ENCODE measurements around the gene GDF10.
A peak's percentile ranks its signal among the peaks of the same experiment; 100 is the strongest.

The GDF10 gene

DNA sequence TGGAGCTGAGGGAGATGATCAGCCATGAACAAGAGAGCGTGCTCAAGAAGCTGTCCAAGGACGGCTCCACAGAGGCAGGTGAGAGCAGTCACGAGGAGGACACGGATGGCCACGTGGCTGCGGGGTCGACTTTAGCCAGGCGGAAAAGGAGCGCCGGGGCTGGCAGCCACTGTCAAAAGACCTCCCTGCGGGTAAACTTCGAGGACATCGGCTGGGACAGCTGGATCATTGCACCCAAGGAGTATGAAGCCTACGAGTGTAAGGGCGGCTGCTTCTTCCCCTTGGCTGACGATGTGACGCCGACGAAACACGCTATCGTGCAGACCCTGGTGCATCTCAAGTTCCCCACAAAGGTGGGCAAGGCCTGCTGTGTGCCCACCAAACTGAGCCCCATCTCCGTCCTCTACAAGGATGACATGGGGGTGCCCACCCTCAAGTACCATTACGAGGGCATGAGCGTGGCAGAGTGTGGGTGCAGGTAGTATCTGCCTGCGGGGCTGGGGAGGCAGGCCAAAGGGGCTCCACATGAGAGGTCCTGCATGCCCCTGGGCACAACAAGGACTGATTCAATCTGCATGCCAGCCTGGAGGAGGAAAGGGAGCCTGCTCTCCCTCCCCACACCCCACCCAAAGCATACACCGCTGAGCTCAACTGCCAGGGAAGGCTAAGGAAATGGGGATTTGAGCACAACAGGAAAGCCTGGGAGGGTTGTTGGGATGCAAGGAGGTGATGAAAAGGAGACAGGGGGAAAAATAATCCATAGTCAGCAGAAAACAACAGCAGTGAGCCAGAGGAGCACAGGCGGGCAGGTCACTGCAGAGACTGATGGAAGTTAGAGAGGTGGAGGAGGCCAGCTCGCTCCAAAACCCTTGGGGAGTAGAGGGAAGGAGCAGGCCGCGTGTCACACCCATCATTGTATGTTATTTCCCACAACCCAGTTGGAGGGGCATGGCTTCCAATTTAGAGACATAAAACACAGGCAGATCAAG lies 25.6 kb downstream of the GDF10 start:
- WGBS, 2 donors (ENCODE audit: extremely low coverage in 2 of 2, insufficient read length in 2 of 2, insufficient replicate concordance in 1 of 2), result no CpG with 5 or more reads among the region's 30 CpGs
- Histone ChIP-seq H3K14ac (ENCODE audit: low read length) (peak overlapping the region; percentile 10), H2BK5ac (ENCODE audit: low read length) (no peak overlapping the region)

DNA sequence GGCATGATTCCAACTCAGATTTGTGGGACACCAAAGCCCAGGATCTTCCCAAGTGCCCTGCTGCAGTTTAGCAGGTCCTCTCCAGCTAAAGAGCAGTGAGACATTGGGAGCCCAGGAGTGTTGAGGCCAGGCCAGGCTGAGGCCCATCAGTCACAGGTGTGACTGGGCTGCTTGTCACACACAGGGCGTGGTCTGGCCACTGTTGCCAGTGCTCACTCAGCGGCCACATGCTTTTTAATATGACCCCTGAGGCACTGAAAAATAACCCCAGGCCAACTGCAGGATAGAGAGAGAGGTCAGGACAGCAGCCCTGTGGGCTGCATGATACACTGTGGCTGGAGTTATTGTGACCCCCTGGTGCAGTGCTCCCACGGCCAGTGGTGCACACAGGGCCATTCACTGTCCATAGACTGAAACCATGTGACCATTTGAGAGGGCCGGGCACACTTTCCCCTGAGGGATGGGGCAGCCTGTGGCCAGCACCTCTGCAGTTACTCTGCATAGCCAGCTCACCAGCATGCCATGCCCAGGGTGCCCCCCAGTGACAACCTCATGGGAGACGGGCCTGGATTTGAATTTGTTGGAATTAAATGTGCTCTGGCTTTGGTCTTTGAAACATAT lies 26.4 kb downstream of the GDF10 start:
- Histone ChIP-seq H3K27ac (replicated peaks; ENCODE audit: low read length) (no peak overlapping the region), H2BK12ac (ENCODE audit: low read length) (no peak overlapping the region), H3K36me3 (replicated peaks in 1 of 2; ENCODE audit: control insufficient read depth in 2 of 2, insufficient read depth in 2 of 2, low read length in 2 of 2) (no peaks in the 10 kb centered on the region), H3K18ac (ENCODE audit: low read length) (no peak overlapping the region), H3K4me1 (ENCODE audit: control insufficient read depth in 2 of 2, insufficient read depth in 1 of 2, low read depth in 1 of 2, low read length in 2 of 2) (no peaks in the 10 kb centered on the region), H3K9me3 (replicated peaks in 1 of 2; ENCODE audit: control insufficient read depth in 2 of 2, insufficient read depth in 1 of 2, low read depth in 1 of 2, low read length in 2 of 2) (no peaks in the 10 kb centered on the region), H3K23ac (ENCODE audit: low read depth, low read length, poor library complexity) (no peak overlapping the region), H3K14ac (ENCODE audit: low read length) (no peak overlapping the region), H2BK15ac (ENCODE audit: low read length) (no peak overlapping the region), H4K8ac (ENCODE audit: low read depth, low read length) (no peak overlapping the region), H3K4me2 (ENCODE audit: insufficient read depth, low read length, poor library complexity, severe bottlenecking) (no peak overlapping the region), H3K4me3 (ENCODE audit: low read length in 2 of 2) (no peak overlapping the region), H2AK5ac (ENCODE audit: low read depth, low read length) (no peak overlapping the region), H2BK120ac (ENCODE audit: low read depth, low read length) (no peak overlapping the region), H2AFZ (ENCODE audit: low read length) (no peak overlapping the region), H3K9ac (ENCODE audit: low read depth, low read length, poor library complexity) (no peak overlapping the region), H2BK5ac (ENCODE audit: low read length) (no peak overlapping the region), H3K4ac (ENCODE audit: low read length) (no peak overlapping the region), H3K27me3 (ENCODE audit: control insufficient read depth in 3 of 3, insufficient read depth in 3 of 3, low read depth in 1 of 3, low read length in 3 of 3) (no peaks in the 10 kb centered on the region), H4K91ac (ENCODE audit: low read depth, low read length, poor library complexity) (no peak overlapping the region), H3K79me1 (ENCODE audit: low read depth, low read length) (no peaks in the 10 kb centered on the region)
- no CpG with 5 or more reads among the region's 5 CpGs for WGBS, 2 donors (ENCODE audit: extremely low coverage in 2 of 2, insufficient read length in 2 of 2, insufficient replicate concordance in 1 of 2)
- DNase-seq (ENCODE audit: low spot score), result no peak

More for the DNA sequence above, 25.6 kb downstream of the GDF10 start:
- Histone ChIP-seq H3K9me3 (replicated peaks in 1 of 2; ENCODE audit: control insufficient read depth in 2 of 2, insufficient read depth in 1 of 2, low read depth in 1 of 2, low read length in 2 of 2) (no peaks in the 10 kb centered on the region), H3K23ac (ENCODE audit: low read depth, low read length, poor library complexity) (peak overlapping the region; percentile 12), H3K4me1 (ENCODE audit: control insufficient read depth in 2 of 2, insufficient read depth in 1 of 2, low read depth in 1 of 2, low read length in 2 of 2) (peaks cover 0 to 3% of the 10 kb centered on the region in 2 donors), H2BK12ac (ENCODE audit: low read length) (no peak overlapping the region), H3K36me3 (replicated peaks in 1 of 2; ENCODE audit: control insufficient read depth in 2 of 2, insufficient read depth in 2 of 2, low read length in 2 of 2) (no peaks in the 10 kb centered on the region), H2BK120ac (ENCODE audit: low read depth, low read length) (no peak overlapping the region), H3K4ac (ENCODE audit: low read length) (no peak overlapping the region), H3K4me2 (ENCODE audit: insufficient read depth, low read length, poor library complexity, severe bottlenecking) (no peak overlapping the region), H3K79me1 (ENCODE audit: low read depth, low read length) (no peaks in the 10 kb centered on the region), H2BK15ac (ENCODE audit: low read length) (no peak overlapping the region), H4K8ac (ENCODE audit: low read depth, low read length) (no peak overlapping the region), H3K18ac (ENCODE audit: low read length) (peak overlapping the region; percentile 2), H3K9ac (ENCODE audit: low read depth, low read length, poor library complexity) (no peak overlapping the region), H3K27ac (replicated peaks; ENCODE audit: low read length) (no peak overlapping the region), H2AK5ac (ENCODE audit: low read depth, low read length) (no peak overlapping the region), H4K91ac (ENCODE audit: low read depth, low read length, poor library complexity) (no peak overlapping the region), H3K27me3 (ENCODE audit: control insufficient read depth in 3 of 3, insufficient read depth in 3 of 3, low read depth in 1 of 3, low read length in 3 of 3) (no peaks in the 10 kb centered on the region), H2AFZ (ENCODE audit: low read length) (no peak overlapping the region), H3K4me3 (ENCODE audit: low read length in 2 of 2) (no peak overlapping the region)
- DNase-seq (ENCODE audit: low spot score), result no peak

DNA sequence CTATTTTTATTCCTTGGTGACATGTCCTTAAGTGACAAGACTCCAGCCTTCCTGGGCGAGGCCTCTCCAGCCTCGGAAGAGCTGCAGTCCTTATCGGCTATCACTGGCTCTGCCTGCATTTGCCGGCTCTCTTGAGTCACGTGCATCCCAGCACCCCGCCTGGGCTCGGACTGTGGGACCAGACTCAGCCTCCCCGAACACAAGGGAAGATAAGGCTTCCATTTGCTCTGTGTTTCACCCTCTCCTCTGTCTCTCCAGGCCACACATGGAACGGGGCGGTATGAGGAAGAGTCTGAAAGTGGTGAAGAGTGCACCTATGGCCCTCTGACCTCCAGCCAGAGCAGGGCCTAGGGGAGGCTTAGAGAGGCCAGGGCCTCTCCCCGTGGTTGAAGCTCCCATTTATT lies 26.9 kb downstream of the GDF10 start:
- no CpG with 5 or more reads among the region's 11 CpGs for WGBS, 2 donors (ENCODE audit: extremely low coverage in 2 of 2, insufficient read length in 2 of 2, insufficient replicate concordance in 1 of 2)
- Histone ChIP-seq H2BK12ac (ENCODE audit: low read length) (no peak overlapping the region), H4K91ac (ENCODE audit: low read depth, low read length, poor library complexity) (no peak overlapping the region), H3K27ac (replicated peaks; ENCODE audit: low read length) (no peak overlapping the region), H3K23ac (ENCODE audit: low read depth, low read length, poor library complexity) (peak overlapping the region; percentile 45), H4K8ac (ENCODE audit: low read depth, low read length) (no peak overlapping the region), H3K4ac (ENCODE audit: low read length) (no peak overlapping the region), H3K27me3 (ENCODE audit: control insufficient read depth in 3 of 3, insufficient read depth in 3 of 3, low read depth in 1 of 3, low read length in 3 of 3) (no peaks in the 10 kb centered on the region), H3K36me3 (replicated peaks in 1 of 2; ENCODE audit: control insufficient read depth in 2 of 2, insufficient read depth in 2 of 2, low read length in 2 of 2) (no peaks in the 10 kb centered on the region), H3K9ac (ENCODE audit: low read depth, low read length, poor library complexity) (no peak overlapping the region), H3K79me1 (ENCODE audit: low read depth, low read length) (no peaks in the 10 kb centered on the region), H3K14ac (ENCODE audit: low read length) (no peak overlapping the region), H2AFZ (ENCODE audit: low read length) (no peak overlapping the region), H3K9me3 (replicated peaks in 1 of 2; ENCODE audit: control insufficient read depth in 2 of 2, insufficient read depth in 1 of 2, low read depth in 1 of 2, low read length in 2 of 2) (no peaks in the 10 kb centered on the region), H3K4me3 (ENCODE audit: low read length in 2 of 2) (no peak overlapping the region), H2BK120ac (ENCODE audit: low read depth, low read length) (no peak overlapping the region), H3K4me2 (ENCODE audit: insufficient read depth, low read length, poor library complexity, severe bottlenecking) (no peak overlapping the region), H2BK5ac (ENCODE audit: low read length) (no peak overlapping the region), H3K18ac (ENCODE audit: low read length) (no peak overlapping the region), H2AK5ac (ENCODE audit: low read depth, low read length) (no peak overlapping the region), H2BK15ac (ENCODE audit: low read length) (no peak overlapping the region), H3K4me1 (ENCODE audit: control insufficient read depth in 2 of 2, insufficient read depth in 1 of 2, low read depth in 1 of 2, low read length in 2 of 2) (no peaks in the 10 kb centered on the region)
- no peak for DNase-seq (ENCODE audit: low spot score)

DNA sequence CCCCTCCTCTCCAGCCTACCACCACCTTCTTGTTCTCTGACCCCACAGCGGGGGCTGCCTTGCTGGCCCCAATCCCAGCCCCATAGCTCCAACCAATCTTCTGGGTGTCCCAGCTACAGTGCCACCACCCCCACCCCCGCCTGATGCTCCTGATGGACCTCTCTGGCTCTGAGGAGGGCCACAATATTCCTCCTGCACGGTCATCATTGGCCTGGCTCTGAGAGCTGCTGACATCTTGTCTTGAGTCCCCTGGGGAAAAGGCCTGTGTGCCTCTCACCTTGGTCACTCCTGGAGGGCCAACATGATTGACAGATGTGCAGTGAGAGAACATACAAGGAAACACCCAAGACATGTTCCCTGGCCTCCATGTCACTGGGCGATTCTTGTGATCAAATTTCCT lies 29.9 kb downstream of the GDF10 start:
- no peak overlapping the region for H3K14ac ChIP-seq (ENCODE audit: low read length)
- H2AFZ ChIP-seq (ENCODE audit: low read length), result no peak overlapping the region
- no peak overlapping the region for H3K4me2 ChIP-seq (ENCODE audit: insufficient read depth, low read length, poor library complexity, severe bottlenecking)
- no peak overlapping the region for H2BK120ac ChIP-seq (ENCODE audit: low read depth, low read length)
- H4K91ac ChIP-seq (ENCODE audit: low read depth, low read length, poor library complexity), result no peak overlapping the region
- no peak for DNase-seq (ENCODE audit: low spot score)
- no peak overlapping the region for H2BK5ac ChIP-seq (ENCODE audit: low read length)
- H4K8ac ChIP-seq (ENCODE audit: low read depth, low read length), result no peak overlapping the region
- H3K4me1 ChIP-seq (ENCODE audit: control insufficient read depth in 2 of 2, insufficient read depth in 1 of 2, low read depth in 1 of 2, low read length in 2 of 2), result no peaks in the 10 kb centered on the region
- no peak overlapping the region for H3K9ac ChIP-seq (ENCODE audit: low read depth, low read length, poor library complexity)
- peaks cover 0 to 2% of the 10 kb centered on the region in 2 donors for H3K9me3 ChIP-seq (replicated peaks in 1 of 2; ENCODE audit: control insufficient read depth in 2 of 2, insufficient read depth in 1 of 2, low read depth in 1 of 2, low read length in 2 of 2)
- no peak overlapping the region for H2AK5ac ChIP-seq (ENCODE audit: low read depth, low read length)
- no peak overlapping the region for H2BK15ac ChIP-seq (ENCODE audit: low read length)
- WGBS, 2 donors (ENCODE audit: extremely low coverage in 2 of 2, insufficient read length in 2 of 2, insufficient replicate concordance in 1 of 2), result no CpG with 5 or more reads among the region's 4 CpGs
- H3K23ac ChIP-seq (ENCODE audit: low read depth, low read length, poor library complexity), result no peak overlapping the region
- H3K4me3 ChIP-seq (ENCODE audit: low read length in 2 of 2), result no peak overlapping the region
- H3K36me3 ChIP-seq (replicated peaks in 1 of 2; ENCODE audit: control insufficient read depth in 2 of 2, insufficient read depth in 2 of 2, low read length in 2 of 2), result no peaks in the 10 kb centered on the region
- H3K27ac ChIP-seq (replicated peaks; ENCODE audit: low read length), result no peak overlapping the region
- H3K18ac ChIP-seq (ENCODE audit: low read length), result no peak overlapping the region
- no peaks in the 10 kb centered on the region for H3K27me3 ChIP-seq (ENCODE audit: control insufficient read depth in 3 of 3, insufficient read depth in 3 of 3, low read depth in 1 of 3, low read length in 3 of 3)
- H3K4ac ChIP-seq (ENCODE audit: low read length), result no peak overlapping the region
- no peak overlapping the region for H2BK12ac ChIP-seq (ENCODE audit: low read length)
- no peaks in the 10 kb centered on the region for H3K79me1 ChIP-seq (ENCODE audit: low read depth, low read length)

All from neuronal stem cell (in vitro differentiated cells).